Limb (tissue), 2 donors: ENCODE data around the gene CYYR1.

ENCODE experiments used
- DNase-seq, 2 donors: peaks; one replicate each; pipeline ENCODE4 v3.0.0-alpha.2; 2016; ENCODE audit errors: extremely low spot score in 2 of 2

The CYYR1 gene

DNA sequence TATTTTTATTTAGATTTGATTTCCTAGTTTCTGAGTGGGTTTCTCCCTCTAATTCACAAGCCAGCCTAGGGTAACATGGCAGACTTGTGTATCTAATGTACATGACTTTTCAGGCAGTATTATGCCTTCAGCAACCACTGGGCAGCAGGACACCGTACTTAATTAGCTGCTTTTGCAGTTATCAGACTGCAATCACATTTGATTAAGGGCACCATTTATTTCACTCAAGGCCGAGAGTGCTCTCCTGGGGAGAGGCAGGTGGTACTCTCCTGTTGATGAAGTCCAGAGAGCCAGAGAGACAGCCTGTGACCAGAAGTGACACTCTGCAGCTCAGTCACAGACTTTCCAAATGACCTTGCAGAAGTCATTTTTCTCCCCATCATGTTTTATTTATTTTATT lies 18.7 kb downstream of the CYYR1 start:
- no peak for DNase-seq

DNA sequence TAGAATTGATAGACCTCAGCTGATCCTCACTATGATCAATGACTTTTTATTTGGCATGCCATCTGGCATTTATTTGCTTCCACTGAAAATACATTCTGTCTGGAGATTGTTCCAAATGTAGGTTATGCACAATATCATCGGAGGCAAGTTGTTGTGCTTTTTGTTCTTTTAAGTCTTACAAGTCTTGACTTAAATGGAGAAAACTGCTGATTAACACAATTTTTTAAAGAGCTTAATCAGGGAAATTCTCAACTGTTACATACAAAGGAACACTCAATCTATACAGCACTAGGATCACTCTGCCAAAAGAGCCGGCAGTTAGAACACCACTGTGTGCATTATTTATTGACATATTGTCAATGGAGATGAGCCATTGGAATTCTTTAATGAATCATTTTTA lies 19.2 kb downstream of the CYYR1 start:
- DNase-seq, result no peak

DNA sequence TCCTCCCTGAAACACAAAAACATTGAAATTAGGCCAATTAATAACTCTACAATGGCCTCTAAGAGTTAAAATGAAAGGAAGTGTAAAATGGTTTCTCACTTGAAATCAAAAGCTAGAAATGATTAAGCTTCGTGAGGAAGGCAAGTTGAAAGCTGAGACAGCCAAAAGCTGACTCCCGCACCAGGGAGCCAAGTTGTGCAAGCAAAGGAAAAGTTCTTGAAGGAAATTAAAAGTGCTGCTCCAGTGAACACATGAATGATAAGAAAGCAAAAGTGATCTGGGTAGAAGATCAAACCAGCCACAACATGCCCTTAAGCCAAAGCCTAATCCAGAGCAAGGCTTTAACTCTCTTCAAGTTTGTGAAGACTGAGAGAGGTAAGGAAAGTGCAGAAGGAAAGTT lies 22.8 kb downstream of the CYYR1 start:
- no peak for DNase-seq

DNA sequence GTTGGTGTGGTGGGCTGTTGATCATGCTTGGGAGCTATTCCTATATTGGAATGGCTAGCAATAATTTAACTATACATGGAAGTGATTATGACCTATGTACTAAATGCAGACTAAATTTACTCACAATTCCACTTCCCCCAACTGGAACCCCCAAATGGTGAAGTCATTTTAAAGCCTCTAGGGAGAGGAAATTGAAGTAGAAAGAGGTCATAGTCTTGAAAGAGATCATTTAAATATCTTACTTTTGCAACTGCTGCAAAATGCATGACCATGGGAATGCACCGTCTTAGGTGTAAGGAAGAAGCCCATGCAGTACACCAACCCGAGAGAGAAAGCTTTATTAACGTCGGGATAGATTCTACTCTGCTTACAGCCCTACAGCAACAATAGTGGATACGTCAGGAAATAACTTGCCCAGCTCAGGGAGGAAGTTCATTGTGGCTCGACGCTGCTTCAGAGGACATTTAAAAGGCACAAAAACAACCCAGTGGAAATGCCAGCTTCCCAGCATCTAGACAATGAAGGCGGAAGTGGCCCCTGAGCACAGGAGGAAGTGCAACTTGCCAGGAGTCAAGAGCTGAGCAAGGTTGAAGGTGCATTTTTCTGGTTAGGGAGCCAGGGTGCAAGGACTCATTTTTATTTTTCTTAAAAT lies 26.5 kb downstream of the CYYR1 start:
- no peak for DNase-seq

DNA sequence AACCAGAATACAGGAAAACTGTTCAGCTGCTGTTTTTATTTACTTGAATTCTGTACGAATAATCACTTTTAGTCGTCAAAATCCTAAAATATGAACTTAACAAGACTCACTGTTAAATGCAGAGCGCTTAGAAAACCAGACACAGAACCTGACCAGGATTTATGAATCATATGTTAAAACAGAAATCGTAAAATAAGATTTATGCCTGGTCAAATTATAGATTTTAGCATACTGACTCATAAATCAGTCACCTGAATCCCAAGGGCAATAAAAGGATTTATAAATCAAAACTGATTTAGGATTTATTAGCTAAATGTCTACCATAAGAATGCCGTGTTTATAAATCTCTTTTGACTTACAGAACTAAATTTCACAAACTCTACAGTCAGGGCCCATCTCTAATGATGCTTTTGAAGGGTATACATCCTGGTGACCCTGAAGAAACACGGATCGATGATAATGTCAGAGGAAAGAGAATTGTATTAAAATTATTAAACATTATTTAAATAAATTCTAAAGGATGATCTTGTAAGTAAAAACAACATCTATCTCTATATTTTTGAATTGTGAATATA lies 28.8 kb downstream of the CYYR1 start:
- no peak for DNase-seq

DNA sequence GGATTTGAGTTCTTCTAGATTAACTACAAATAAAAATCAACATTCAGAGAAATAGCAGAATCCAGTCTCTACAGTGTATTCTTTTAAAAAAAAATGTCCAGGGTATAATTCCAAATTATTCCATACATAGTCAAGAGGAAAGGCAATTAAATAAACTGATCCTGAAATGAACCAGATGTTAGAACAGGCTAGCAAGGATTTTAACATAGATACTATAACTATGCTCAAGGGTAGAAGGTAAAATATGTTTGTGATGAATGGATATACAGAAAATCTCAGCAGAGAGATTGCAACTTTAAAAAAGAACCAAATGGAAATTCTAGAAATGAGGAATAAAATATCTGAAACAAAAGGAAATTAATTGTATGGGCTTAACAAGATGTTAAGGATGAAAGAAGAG lies 32.4 kb downstream of the CYYR1 start:
- DNase-seq, result no peak

DNA sequence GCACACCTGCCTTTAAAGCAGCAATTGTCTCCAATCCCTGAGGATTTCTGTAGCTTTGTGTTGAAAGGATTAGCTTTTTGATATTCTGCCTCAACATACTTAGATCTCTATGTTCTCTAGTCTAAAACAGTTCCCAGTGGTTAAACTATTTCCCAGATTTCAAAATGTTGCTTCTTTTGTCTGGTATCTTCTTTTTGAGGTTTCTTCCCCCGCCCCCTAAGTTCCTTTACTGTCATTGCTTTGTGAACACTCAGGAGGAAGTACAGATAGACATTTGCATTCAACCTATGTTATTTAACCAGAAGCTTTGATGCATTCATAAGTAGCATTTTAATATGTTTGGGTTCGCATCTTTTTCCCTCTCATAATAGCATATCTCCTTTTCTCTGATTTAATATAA lies 33.5 kb downstream of the CYYR1 start:
- no peak for DNase-seq

DNA sequence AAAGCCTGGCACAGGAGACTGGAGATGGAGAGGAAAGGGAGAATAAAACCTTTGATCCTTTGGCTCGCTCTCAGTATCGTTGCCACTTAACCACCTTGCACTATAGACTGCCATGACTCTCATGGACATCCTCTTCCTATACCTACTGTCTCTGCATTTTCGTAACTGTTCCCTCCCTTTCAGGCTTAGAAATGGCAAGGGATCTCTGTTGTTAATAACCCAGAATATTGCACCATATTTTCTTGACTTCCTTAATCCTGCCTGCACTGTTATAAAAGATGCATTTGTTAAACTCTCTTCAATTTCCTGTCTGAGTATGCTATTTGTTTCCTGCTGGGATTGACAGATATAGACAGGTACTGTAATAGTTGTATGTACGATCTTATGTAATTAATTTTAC lies 38.6 kb downstream of the CYYR1 start:
- no peak for DNase-seq

DNA sequence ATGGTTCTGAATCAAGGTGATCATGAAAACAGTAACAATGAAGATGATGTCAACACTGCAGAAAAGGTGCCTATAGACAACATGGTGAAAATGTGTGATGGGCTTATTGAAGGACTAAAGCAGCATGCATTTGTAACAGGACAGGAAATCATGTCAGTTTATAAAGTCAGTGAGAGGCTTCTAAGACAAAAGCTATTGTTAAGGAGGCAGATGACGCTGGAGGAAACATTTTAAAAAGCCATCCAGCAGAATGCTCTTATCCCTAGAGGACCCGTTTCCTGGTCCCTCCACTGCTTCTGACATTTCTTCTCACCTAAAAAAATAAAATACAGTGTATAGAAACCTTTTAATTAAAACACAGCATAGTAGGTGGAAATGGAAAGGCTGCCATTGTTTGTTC lies 40.9 kb downstream of the CYYR1 start:
- no peak for DNase-seq

DNA sequence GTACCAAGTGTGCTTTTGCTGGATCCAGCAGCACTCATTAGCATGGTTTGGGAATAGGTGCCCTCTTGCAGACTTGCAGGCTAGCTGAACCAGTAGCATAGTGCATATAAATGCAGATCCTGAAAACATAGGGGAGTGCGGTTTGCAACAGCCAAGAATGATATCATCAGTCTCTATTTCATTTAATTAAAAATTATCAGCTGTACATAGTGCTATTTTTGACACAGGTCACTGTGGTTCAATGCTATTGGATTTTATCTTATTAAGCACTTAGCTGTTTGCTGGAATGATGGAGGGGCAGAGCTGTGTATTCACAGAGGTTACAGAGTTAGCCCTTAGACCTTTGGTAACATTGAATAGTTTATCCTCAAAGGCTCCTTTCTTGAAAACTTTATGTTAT lies 43.6 kb downstream of the CYYR1 start:
- no peak for DNase-seq

DNA sequence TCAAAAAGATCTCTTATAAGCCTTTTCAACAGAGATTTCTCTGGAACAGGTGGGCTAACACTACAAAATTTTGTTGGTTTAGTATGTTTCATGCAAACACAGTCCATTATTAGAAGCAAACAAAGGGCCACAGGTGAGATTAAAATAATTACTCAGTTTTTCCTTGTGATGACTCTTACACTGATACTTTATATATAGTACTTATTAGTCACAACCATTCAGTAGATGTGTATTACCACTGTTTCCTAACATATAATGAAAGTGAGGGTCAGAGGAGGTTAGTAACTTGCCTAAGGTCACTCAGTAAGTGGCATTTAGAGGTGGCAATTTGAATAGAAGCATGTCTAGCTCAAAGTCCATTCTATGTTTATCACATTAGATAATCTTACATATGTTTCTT lies 44.2 kb downstream of the CYYR1 start:
- no peak for DNase-seq

DNA sequence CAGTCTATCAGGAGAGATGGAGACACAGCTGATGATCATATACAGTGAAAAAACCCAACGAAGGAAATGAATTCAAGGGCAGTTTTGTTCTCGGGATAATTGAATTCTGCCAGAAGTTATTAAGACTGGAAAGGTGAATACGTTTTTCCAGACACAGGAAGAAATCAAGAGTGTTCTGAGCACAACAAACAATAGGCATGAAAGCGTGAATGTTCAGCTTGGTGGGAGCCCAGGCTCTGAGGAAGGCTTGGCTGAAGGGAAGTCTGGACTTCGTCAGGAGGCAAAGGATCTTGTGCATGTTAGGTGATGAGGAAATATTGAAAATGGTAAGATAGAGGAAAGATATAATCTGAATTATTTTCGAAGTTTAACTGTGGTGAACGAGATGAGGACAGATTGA lies 50.4 kb downstream of the CYYR1 start:
- no peak for DNase-seq

DNA sequence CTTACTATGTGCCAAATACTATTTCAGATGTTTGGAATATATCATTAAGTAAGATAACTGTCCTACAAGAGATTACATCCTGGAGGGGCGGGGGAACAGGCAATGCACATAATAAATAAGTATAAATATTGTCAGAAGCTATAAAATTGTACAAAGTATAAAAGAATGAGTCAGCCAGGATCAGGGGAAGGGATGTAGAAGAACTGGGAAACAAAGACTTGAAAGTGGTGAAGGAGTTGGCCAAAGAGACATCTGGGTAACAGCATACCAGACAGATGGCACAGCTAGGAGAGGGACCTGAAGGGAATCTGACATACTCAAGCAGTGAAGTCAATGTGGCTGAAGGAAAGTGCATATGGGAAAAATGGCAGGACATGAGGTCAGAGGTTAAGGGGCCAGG lies 53.9 kb downstream of the CYYR1 start:
- DNase-seq, result no peak

DNA sequence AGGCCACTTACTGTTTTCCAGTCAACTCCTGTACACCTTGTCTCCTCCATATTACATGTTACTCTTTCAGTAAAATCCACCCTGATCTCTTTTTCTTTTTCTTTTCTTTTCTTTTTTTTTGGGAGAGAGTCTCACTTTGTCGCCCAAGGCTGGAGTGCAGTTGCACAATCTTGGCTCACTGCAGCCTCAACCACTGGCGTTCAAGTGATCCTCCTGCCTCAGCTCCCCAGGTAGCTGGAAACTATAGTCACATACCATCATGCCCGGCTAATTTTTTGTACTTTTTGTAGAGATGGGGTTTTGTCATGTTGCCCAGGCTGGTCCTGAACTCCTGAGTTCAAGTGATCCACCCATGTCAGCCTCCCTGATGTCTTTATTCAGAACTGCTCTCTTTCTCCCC lies 57.8 kb downstream of the CYYR1 start:
- no peak for DNase-seq

DNA sequence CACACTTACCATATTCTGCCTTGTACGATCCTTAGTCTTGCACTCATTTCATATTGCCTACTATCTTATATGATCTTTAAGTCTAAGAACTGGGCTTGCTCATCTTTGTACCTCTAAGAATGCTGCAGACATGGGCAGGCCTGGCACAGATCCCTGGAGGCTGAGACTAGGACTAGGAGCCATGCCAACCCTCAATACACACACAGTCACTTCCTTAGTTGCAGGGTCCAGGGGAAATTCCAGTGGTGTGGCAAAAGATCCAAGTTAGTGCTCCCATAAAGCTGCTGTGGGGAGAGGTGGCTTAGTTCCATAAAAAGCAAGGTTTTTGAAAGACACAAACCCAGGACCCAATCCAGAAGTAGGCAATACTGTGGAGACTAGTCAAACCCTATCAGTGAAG lies 59.9 kb downstream of the CYYR1 start:
- DNase-seq, result peak in 1 of 2 donors; percentile 24

DNA sequence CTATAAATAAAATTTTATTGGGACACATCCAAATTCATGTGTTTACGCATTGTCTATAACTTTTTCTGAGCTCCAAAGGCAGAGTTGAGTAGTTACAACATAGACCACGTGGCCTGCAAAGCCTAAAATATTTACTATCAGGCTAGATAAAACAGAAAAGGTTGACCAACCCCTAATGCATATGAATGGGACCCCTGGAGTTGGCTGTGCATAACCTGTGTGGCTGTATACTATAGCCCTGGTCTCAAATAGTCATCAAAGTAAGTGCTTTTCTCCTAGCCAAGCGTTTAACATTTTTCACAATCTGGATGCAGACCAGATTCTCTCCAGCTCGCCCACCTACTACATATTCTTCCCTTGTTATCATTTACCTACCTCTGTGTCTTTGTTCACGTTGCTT lies 60.4 kb downstream of the CYYR1 start:
- DNase-seq, result no peak

DNA sequence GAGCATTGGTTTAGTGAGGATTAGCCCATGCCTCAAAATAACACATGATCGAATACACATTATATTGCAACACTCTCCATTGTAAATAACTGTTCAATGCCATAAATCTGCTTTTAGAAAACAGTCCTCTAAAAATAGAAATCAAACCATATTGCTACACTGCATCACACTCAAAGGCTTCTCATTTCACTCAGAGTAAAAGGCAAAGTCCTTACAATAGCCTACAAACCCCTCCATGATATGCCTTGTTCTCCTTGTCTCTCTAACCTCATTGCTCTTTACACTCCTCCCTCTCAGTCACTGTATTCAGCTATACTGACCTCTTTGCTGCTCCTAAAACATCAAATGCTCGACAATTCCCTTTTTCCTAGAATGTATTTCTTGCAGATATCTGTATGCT lies 64.2 kb downstream of the CYYR1 start:
- no peak for DNase-seq

DNA sequence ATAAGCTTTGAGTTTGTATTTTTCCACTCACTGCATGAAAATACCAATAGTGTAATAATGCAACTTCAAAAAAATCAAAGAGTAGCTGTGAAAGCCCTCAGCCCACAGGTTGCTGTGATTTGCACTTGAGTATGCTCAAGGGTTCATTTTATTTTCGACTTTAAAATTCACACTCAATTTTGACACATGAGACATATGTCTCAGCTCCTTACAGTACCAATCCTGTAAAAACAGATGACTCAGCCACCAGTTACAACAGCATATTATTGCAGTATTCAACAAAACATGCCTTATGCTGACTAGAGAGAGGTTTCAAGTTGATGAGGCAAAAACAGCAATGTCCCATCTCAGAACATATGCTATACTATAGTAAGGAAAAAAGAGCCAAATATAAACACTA lies 66.1 kb downstream of the CYYR1 start:
- DNase-seq, result no peak

DNA sequence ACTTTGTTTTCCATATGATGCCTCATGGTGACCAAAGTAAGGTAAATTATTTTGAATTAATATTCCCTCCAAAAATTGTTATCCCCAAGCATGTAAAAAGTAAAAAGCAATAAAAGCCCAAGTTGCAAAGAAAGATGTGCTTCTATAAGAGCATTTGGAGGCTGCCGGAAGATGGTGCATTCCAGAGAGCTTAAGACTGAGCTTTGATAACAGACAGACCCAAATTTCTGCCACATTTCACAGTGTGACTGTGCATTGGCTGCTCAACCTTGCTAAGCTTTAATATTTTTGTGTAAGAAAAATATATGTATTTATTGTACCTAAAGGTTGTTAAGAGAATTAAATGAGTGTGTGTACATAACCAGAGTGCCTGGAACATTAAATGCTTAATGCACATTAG lies 67.9 kb downstream of the CYYR1 start:
- DNase-seq, result no peak

DNA sequence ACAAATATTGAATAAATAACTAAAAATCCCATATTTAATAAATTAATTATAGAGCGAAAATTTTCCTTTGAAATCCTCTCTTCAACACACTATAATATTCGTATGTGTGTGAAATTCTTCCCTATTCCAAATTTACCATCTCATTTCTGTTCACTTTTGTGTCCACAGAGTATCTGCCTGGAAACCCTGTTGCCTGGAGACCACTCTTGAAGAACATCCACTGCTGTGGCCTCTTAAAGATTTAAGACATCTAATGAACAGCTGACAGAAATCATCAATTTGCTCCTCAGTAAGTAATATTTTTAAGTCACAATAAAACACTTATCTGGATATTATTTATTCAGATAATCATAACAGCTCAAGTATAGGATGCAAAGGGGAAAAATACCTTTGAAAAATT lies 69.7 kb downstream of the CYYR1 start:
- DNase-seq, result no peak

DNA sequence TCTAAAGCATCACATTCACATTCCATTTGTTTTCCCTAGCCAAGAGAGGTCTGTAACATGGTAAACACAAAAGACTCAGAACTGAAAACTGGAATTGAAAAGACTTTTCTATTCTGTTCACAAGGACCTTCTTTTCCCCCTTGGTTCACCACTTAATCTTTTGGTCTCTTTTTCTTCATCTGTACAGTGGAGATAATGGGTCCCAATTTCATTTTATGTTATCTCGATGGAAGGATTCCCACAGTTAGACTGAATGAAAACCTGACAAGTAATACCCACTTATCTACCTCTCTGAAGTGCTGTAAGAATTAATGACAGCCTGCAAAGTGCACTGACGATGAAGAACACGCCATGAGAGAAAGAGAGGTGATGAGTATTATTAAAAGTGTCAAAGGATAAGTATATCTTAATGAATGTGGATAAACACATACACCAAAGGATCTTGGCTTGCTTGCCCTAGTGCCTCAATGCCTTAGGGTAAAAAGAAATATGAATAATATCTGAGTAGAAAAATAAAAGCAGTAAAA lies 71.5 kb downstream of the CYYR1 start:
- no peak for DNase-seq

DNA sequence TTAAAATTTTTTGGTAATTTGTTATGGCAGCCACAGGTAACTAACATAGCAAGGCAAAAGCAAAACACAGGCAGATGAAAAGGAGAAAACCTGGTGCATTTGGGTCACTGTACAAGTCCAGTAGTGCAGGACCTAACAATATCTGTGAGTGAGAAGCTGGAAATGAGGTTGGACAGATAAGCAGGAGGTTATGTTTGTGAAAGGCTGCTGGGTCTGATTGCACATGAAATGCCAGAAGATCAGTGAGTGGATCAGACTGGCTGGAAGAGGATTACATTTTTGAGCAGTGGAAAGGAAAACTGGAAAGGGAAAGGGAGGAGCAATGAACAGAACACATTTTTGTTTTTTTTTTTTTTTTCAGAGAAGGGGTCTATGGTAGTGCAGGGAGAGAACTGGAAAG lies 73.6 kb downstream of the CYYR1 start:
- no peak for DNase-seq

DNA sequence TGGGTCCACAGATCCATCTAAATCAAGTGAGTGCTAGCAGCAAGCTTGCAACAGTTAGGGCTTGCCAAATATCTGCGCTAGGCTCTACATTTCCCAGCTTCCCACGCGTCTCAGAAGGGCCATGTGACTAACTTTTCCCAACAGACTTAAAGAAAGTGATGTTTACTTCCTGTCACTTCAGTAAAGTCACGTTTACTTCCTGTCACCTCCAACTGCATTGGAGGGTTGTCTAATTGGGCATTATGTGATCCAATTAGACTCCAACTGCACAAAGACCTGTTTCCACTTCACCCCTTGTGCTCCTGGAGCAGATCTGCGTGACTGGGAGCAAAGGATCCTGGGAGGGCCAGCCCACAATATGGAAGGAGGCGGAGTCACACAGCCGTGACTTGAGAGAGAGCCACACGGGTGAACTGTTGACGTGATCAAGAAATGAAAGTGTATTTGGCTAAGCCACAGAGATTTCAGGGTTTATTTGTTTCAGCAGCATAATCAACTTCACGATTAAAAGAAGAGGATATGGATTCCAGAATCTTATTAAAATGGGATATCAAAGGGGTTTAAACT lies 77.7 kb downstream of the CYYR1 start:
- no peak for DNase-seq
